IPS DF 6.9 (cell line): ENCODE results near the gene NTN1.

Source experiments
- DNase-seq: peaks from one replicate; pipeline ENCODE4 v3.0.0-alpha.2; 2013; ENCODE audit warnings: low read depth, low spot score
- H3K27ac ChIP-seq: one replicate; pipeline ENCODE4 v1.5.1; 2013; ENCODE audit warnings: low read length, control low read depth
- H3K27me3 ChIP-seq: 2 replicates; pipeline ENCODE4 v1.6.1; 2013; ENCODE audit warnings: mild to moderate bottlenecking, low read length; ENCODE audit not compliant: control insufficient read depth, insufficient read depth
- H3K36me3 ChIP-seq: 2 replicates; pipeline ENCODE4 v1.6.1; 2013; ENCODE audit warnings: low read length; ENCODE audit not compliant: control insufficient read depth, insufficient read depth
- H3K4me1 ChIP-seq: 2 replicates; pipeline ENCODE4 v1.6.1; 2013; ENCODE audit warnings: low read length; ENCODE audit not compliant: control insufficient read depth, insufficient read depth
- H3K4me3 ChIP-seq: 2 replicates; pipeline ENCODE4 v1.5.1; 2013; ENCODE audit warnings: mild to moderate bottlenecking, low read length
- H3K9me3 ChIP-seq: 2 replicates; pipeline ENCODE4 v1.6.1; 2013; ENCODE audit warnings: low read length, inconsistent platforms; ENCODE audit not compliant: control insufficient read depth, insufficient read depth
- WGBS: extraction: QIAGEN DNeasy Blood & Tissue Kit; methylation state at CpG from one replicate; pipeline ENCODE4 v1.1.7; 2013; ENCODE audit warnings: mixed read lengths, missing lambda C conversion rate; ENCODE audit not compliant: insufficient read length, insufficient coverage; 5-methylcytosine and 5-hydroxymethylcytosine counted together

The NTN1 gene

DNA sequence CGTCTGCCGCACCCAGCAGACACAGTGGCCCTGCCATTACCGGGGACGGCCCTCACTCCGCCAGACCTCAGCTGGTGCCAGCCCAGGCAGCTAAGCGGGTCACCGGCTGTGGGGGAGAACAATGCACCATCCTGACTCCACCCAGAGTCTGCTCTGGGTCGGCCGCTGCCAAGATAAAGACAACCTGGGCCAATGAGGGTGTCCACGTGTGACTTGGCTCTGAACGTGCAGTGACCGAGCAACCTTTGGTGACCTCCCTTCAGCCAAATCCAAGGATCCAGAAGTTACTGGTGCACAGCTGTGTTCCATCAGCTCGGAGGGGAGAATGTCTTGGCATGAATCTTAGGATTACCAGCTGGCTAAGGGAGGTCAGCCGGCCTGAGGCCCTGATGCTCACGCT is 155.9 kb downstream of the NTN1 start:
- H3K27ac ChIP-seq = no peak overlapping the region
- no CpG with 5 or more reads among the region's 15 CpGs for WGBS
- no peaks in the 10 kb centered on the region for H3K36me3 ChIP-seq
- H3K9me3 ChIP-seq = no peaks in the 10 kb centered on the region
- no peaks in the 10 kb centered on the region for H3K27me3 ChIP-seq
- DNase-seq = no peak
- no peaks in the 10 kb centered on the region for H3K4me1 ChIP-seq
- H3K4me3 ChIP-seq = no peak overlapping the region

DNA sequence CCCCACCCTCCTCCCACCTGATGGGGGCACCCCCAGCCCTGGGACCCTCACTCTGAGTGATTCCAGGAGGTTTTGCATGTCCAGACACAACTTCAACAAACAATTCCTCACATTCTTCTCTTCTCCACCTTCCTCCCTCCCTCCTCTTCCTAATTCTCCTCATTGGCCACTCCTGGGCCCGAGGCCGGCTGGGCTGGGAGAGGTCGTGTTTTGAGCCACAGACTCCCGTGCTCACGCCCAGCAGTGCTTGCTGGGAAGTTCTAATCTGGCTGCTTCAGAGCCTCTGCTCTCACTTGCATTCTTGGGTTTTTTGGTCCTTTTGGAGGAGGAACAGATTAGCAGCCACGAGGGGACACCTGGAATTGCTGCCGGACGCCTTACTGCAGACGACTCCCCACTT is 157.0 kb downstream of the NTN1 start:
- Histone ChIP-seq H3K4me3 (no peak overlapping the region), H3K9me3 (no peaks in the 10 kb centered on the region), H3K4me1 (no peaks in the 10 kb centered on the region), H3K27ac (no peak overlapping the region), H3K27me3 (no peaks in the 10 kb centered on the region), H3K36me3 (no peaks in the 10 kb centered on the region)
- no peak for DNase-seq
- no CpG with 5 or more reads among the region's 9 CpGs for WGBS

DNA sequence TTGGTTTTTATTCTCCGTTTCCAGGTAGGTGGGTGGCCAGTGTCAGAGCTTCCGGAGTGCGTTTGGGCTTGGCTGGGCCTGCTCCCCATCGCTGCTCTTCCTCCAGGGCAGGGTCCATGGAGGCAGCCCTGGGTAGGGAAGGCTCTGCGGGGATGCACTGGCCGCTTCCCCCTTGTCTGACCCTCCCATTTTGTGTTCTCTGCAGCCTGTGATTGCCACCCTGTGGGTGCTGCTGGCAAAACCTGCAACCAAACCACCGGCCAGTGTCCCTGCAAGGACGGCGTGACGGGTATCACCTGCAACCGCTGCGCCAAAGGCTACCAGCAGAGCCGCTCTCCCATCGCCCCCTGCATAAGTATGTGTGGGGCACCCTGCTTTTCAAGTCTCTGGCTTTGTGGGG is 158.3 kb downstream of the NTN1 start:
- Histone ChIP-seq H3K27ac (no peak overlapping the region), H3K4me3 (no peak overlapping the region), H3K36me3 (no peaks in the 10 kb centered on the region), H3K27me3 (no peaks in the 10 kb centered on the region), H3K4me1 (no peaks in the 10 kb centered on the region), H3K9me3 (no peaks in the 10 kb centered on the region)
- no peak for DNase-seq
- WGBS = no CpG with 5 or more reads among the region's 14 CpGs

DNA sequence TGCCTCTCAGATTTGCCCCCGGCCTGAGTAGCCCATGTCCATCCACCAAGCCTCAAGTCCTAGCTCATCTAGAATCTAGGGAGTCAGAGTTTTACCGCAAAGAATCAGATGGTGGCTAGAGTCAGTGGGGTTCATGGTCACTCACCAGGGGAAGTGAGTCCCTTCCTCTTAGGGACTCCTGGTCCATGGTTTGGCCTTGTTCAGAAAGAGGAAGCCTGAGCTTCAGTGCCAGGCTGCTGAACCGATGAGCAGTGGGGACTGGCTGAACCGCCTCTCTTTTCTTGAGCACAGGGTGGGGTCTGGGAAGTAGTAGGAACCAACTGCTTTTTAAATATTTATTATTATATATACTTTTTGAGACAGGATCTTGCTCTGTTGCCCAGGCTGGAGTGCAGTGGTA is 160.3 kb downstream of the NTN1 start:
- no peak overlapping the region for H3K4me3 ChIP-seq
- no peak for DNase-seq
- no peaks in the 10 kb centered on the region for H3K9me3 ChIP-seq
- no peaks in the 10 kb centered on the region for H3K27me3 ChIP-seq
- no peak overlapping the region for H3K27ac ChIP-seq
- WGBS = no CpG with 5 or more reads among the region's 4 CpGs
- H3K4me1 ChIP-seq = peaks cover 2% of the 10 kb centered on the region
- H3K36me3 ChIP-seq = no peaks in the 10 kb centered on the region

DNA sequence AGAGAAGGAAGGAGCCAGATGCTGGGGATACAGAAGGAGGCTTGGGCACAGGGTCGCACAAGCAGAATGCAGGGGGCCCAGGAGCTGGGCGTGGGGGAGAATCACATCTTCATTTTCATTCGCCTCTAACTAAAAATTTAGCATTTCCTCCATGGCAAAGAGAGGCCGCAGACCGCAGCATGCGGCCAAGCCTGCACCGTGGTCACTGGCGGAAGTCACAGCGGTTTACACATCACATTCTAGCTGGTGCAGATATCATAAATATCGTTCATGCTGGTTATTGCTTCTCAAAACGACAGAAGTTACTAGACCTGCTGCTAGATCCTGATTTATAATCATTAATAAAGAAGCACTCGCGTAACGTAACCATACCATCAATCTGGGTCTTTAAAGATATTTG is 162.0 kb downstream of the NTN1 start:
- Histone ChIP-seq H3K4me3 (no peak overlapping the region), H3K27me3 (no peaks in the 10 kb centered on the region), H3K36me3 (no peaks in the 10 kb centered on the region), H3K4me1 (peaks cover 2% of the 10 kb centered on the region), H3K27ac (no peak overlapping the region), H3K9me3 (no peaks in the 10 kb centered on the region)
- no CpG with 5 or more reads among the region's 14 CpGs for WGBS
- no peak for DNase-seq

DNA sequence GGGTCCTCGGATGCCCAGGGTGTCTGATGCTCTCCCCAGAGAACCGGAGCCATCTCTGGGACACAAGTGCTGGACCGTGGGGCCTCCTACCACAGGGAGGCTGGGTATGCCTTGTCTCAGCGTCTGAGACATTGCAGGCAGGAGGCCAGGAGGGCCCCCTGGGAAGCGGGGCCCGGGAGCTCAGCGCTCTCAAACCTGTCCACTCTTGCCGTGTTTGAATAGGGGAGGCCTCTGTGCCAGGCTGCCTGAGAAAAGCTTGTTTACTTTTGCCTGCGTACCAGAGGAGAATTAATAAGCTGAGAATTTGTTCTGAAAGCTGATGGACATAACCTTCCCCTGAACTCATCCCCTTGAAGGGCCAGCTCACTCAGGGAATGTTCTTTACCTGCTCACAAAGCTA is 163.8 kb downstream of the NTN1 start:
- Histone ChIP-seq H3K9me3 (no peaks in the 10 kb centered on the region), H3K27me3 (no peaks in the 10 kb centered on the region), H3K4me3 (no peak overlapping the region), H3K4me1 (peaks cover 2% of the 10 kb centered on the region), H3K36me3 (no peaks in the 10 kb centered on the region), H3K27ac (no peak overlapping the region)
- WGBS = no CpG with 5 or more reads among the region's 9 CpGs
- no peak for DNase-seq

DNA sequence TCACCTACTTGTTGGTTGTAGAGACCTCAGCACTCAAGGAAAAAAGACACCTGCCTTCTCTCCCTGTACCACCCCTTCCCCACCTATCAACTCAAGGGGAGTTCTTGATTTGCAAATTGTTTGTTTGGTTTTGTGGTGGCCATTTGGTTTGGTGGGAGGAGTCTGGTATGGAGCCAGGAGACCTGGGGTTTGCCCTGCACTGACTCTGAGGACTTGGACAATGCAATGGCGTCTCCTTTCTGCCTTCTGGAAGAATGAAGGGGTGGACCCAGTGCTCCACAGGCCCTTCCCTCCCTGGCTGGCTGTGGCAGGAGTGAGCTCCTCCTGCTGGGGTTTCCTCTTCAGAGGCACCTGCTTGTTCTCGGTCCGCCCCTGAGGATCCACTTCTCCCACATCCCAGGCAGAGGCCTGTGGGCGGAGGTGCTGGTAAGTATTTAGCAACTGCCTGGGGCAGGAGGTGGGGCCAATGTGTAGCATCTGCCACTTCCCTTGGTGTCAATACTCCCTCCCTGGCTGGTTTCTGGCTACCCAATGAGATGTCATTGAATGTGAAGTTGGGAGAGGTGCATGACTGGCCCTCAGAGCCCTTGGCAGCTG is 164.5 kb downstream of the NTN1 start:
- Histone ChIP-seq H3K4me3 (no peak overlapping the region), H3K4me1 (peaks cover 2% of the 10 kb centered on the region), H3K36me3 (no peaks in the 10 kb centered on the region), H3K9me3 (no peaks in the 10 kb centered on the region), H3K27ac (no peak overlapping the region), H3K27me3 (no peaks in the 10 kb centered on the region)
- WGBS = no CpG with 5 or more reads among the region's 4 CpGs
- no peak for DNase-seq

DNA sequence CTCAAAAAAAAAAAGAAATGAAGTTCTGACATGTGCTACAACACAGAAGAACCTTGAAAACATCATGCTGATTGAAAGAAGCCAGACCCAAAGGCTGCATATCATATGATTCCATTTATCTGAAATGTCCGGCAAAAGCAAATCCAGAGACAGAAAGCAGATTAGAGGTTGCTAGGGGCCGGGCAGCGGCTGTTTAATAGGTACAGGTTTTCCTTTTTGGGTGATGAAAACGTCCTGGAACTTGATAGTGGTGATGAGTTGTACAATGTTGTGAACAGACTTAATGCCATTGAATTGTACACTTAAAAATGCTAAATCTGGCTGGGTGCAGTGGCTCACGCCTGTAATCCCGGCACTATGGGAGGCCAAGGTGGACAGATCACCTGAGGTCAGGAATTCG is 166.5 kb downstream of the NTN1 start:
- Histone ChIP-seq H3K4me3 (no peak overlapping the region), H3K4me1 (peaks cover 2% of the 10 kb centered on the region), H3K27ac (no peak overlapping the region), H3K36me3 (no peaks in the 10 kb centered on the region), H3K9me3 (no peaks in the 10 kb centered on the region), H3K27me3 (no peaks in the 10 kb centered on the region)
- DNase-seq = no peak
- no CpG with 5 or more reads among the region's 7 CpGs for WGBS

DNA sequence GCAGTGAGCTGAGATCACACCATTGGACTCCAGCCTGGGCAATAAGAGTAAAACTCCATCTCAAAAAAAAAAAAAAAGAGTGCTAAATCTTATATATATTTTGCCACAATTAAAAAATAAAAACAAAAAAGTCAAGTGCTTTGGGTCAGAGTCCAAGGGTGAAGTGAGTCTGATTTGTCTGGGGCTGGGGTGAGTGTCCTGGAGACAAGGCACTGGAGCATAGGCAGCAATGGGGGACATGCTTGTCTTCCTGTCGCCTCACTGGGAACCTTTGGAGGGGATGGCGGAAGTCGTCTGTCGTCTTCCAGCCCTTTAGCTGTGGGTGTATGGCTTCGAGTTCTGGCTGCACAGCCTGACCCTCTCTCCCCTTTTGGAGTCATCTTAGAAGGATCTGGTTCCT is 167.1 kb downstream of the NTN1 start:
- H3K4me1 ChIP-seq = peaks cover 2% of the 10 kb centered on the region
- no peak overlapping the region for H3K27ac ChIP-seq
- no peaks in the 10 kb centered on the region for H3K36me3 ChIP-seq
- no peak overlapping the region for H3K4me3 ChIP-seq
- no CpG with 5 or more reads among the region's 5 CpGs for WGBS
- no peak for DNase-seq
- H3K9me3 ChIP-seq = no peaks in the 10 kb centered on the region
- H3K27me3 ChIP-seq = no peaks in the 10 kb centered on the region

DNA sequence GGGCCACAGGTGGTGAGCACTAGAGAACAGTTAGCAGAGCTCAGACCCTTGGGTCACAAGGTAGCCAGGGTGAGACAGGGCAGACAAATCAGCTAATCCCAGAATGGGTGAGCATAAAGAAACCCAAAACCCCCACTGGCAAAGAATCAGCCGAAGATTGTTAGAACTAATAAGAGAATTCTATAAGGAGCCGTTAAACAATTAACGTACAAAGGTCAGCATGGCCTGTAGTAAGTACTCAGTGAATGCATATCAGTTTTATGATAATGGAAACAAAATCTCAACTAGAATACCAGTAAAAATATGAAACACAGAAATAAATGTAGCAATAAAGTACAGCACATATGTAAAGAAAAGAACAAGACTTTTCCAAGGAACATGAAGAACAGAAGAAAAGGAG is 168.6 kb downstream of the NTN1 start:
- H3K4me1 ChIP-seq = peaks cover 2% of the 10 kb centered on the region
- H3K27me3 ChIP-seq = no peaks in the 10 kb centered on the region
- DNase-seq = no peak
- no peaks in the 10 kb centered on the region for H3K9me3 ChIP-seq
- no CpG with 5 or more reads among the region's 3 CpGs for WGBS
- no peaks in the 10 kb centered on the region for H3K36me3 ChIP-seq
- no peak overlapping the region for H3K27ac ChIP-seq
- no peak overlapping the region for H3K4me3 ChIP-seq

DNA sequence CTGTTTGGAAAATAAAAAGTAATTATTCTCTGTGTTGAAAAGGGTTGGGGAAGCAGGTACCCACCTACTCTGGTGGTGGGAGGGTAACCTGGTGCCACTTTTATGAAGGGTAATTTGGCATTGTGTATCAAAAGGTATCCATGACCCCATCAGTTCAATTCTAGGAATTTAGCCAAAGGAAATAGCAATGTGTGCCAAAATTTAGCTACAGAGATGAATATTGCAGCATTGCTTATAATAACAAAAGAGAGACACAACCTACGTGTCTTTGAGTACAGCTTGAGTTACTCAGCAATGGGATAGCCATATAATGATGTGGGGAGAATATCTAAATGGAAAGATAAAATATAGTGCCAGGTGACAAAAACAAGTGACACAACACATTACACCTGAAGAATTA is 170.7 kb downstream of the NTN1 start:
- Histone ChIP-seq H3K4me1 (peaks cover 7% of the 10 kb centered on the region), H3K36me3 (no peaks in the 10 kb centered on the region), H3K27ac (no peak overlapping the region), H3K4me3 (no peak overlapping the region), H3K27me3 (no peaks in the 10 kb centered on the region), H3K9me3 (no peaks in the 10 kb centered on the region)
- WGBS = no CpG with 5 or more reads among the region's 1 CpG
- DNase-seq = no peak
